GM19025 (cell line): ENCODE data around the gene TXNRD2.
"Not testable (repeated sequence)": the region's sequence is repeated elsewhere in the genome, so short reads cannot be mapped to it uniquely, and the experiment has no call there.

Experiments used
- ATAC-seq: cut with Tn5 transposase; IDR thresholded peaks from one replicate; pipeline ENCODE4 v1.9.1; 2021; ENCODE audit warnings: mild to moderate bottlenecking, low read depth, moderate library complexity; ENCODE audit not compliant: unreplicated experiment

TXNRD2 gene

GRCh38 chr22:19840059-19840458 is 101.6 kb downstream of the TXNRD2 start:
- no peak for ATAC-seq

GRCh38 chr22:19837915-19838314 is 103.7 kb downstream of the TXNRD2 start:
- ATAC-seq, result no peak

DNA sequence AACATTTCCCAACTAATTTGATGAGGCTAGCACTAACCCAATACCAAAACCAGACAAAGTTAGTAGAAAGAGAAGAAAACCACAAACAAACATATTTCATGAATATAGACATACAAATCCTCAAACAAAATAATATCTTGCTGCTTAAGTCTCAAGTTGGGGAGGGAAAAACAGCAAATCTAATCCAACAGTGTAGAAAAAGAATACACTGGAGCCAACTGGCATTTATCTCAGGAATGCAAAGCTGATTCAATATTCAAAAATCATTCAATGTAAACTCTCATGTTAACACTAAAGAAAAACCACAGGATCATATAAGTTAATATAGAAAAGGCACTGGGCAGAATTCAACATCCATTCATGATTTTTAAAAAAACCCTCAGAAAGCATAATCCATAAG is 105.1 kb downstream of the TXNRD2 start:
- no peak for ATAC-seq

- no peak for ATAC-seq
These were observed 107.0 kb downstream of the TXNRD2 start for GRCh38 chr22:19834599-19834998.

GRCh38 chr22:19833327-19833726 is 108.3 kb downstream of the TXNRD2 start:
- not testable (repeated sequence) for ATAC-seq

DNA sequence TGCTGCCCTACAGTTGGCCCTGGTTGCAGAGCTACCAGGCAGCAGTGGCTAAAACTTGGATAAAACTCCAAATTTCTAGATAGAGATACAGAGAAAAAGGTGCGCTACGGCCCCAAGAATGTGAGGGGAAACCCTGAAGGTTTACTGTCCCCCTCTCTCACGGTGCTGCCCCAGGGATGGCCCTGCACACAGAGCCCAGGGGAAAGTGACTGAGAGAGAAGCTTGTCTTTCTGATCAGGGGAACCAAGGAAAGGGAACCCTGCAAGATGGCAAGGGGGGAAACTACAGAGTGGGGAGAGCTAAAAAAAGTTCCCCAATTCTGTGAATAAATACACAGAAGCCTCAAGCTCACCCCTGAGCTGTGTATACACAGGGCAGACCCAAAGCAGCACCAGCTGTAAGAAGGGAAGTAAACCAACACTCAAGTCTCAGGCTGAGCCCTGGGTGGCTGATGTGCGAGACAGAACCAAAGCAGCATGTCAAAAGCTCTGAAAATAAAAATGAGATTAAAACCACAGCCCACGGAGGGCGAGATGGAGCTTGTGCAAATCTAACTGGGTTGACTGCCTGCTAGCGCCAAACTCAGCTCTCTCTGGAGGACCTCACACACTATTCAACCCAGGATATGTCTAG is 109.0 kb downstream of the TXNRD2 start:
- no peak for ATAC-seq

- not testable (repeated sequence) for ATAC-seq
These were observed 109.6 kb downstream of the TXNRD2 start for GRCh38 chr22:19831979-19832378.

DNA sequence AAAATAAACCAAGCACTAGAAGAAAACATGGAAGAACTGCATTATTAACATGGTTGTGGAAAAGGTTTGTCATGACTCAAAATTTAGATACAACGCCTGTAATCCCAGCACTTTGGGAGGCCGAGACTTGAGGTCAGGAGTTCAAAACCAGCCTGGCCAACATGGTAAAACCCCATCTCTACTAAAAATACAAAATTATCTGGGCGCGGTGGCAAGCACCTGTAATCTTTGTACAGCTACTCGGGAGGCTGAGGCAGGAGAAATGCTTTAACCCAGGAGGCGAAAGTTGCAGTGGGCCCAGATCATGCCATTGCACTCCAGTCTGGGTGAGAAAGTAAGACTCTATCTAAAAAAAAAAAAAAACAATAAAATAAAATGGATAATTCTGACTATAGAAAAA is 110.6 kb downstream of the TXNRD2 start:
- no peak for ATAC-seq

GRCh38 chr22:19828035-19828401 is 113.6 kb downstream of the TXNRD2 start:
- no peak for ATAC-seq

DNA sequence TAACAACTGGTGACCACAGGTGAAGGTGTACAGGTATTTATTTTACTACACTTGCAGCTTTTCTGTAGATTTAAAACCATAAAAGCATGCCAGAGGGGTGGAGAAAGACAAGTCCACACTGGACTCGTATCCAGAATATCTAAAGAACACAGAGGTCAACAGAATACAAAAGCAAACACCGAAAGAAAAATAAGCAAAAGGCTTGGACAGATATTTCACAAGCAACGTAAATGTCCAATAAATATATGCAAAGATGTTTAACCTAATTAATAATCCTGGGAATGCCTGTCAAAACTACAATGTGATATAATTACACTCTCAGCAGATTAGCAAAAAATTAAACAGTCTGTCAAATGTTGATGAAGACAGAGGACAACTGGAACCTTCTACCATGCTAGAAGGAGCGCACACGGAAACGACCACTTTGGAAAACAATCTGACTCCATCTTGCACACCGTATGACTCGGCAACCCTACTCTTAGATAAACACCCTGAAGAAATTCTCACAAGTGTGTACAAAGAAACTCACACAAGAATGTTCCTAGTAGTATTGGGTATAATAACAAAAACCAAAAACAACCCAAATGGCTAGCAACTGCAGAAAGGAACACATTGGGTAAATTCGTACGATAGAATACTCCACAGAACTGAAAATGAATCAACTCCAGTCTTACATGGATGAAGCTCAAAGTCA is 114.1 kb downstream of the TXNRD2 start:
- no peak for ATAC-seq

GRCh38 chr22:19826619-19826950 is 115.0 kb downstream of the TXNRD2 start:
- ATAC-seq, result no peak

GRCh38 chr22:19825904-19826618 is 115.6 kb downstream of the TXNRD2 start:
- no peak for ATAC-seq
